ENCODE results near the gene ABHD17C.

GRCh38 chr15:80777137-80777536 is 82.0 kb downstream of the ABHD17C start:
- TF ChIP-seq POLR2AphosphoS5 (IDR thresholded peaks at IDR 0.05; ENCODE audit: low read depth, low read length) (no peak), TAF1 (IDR thresholded peaks at IDR 0.05; ENCODE audit: borderline replicate concordance, insufficient read depth, low read length) (no peak), REST (IDR thresholded peaks at IDR 0.05; ENCODE audit: insufficient read depth in 1 of 2, low read depth in 2 of 2, low read length in 2 of 2) (no peak), SIN3A (IDR thresholded peaks at IDR 0.05; ENCODE audit: borderline replicate concordance, insufficient read depth, low read length) (no peak)
